Heart left ventricle (tissue), 16 donors: ENCODE data around the gene NUDT1. TPM values are rescaled to one million over a fixed set of nuclear protein-coding genes. Genes with fewer than 3 reads are reported as not detected.

Experiments
- ATAC-seq, 4 donors: fragments of 200-7000 bp; cut with Tn5 transposase; one replicate each; pipeline ENCODE4 v1.9.1; 2020 to 2022; ENCODE audit warnings: moderate library complexity in 4 of 4, mild to moderate bottlenecking in 3 of 4, moderate number of reproducible peaks in 1 of 4
- DNase-seq, 5 donors: peaks; one replicate each; pipeline ENCODE4 v3.0.0-alpha.2; 2020
- H3K27ac ChIP-seq, 12 donors: fragments of 200-600 bp; sonication (generic) in 4 of 12; one replicate each; pipeline versions ENCODE4 v1.5.0 to v1.8.0; 2016 to 2022; ENCODE audit warnings: mild to moderate bottlenecking in 2 of 12
- H3K27me3 ChIP-seq, 9 donors: fragments of 200-600 bp; sonication (generic) in 2 of 9; one replicate each; pipeline versions ENCODE4 v1.5.1 to v1.8.0; 2016 to 2022; ENCODE audit warnings: mild to moderate bottlenecking in 3 of 9
- H3K36me3 ChIP-seq, 9 donors: fragments of 200-600 bp; sonication (generic) in 2 of 9; one replicate each; pipeline versions ENCODE4 v1.5.0 to v1.8.0; 2018 to 2022; ENCODE audit warnings: mild to moderate bottlenecking in 2 of 9
- H3K4me1 ChIP-seq, 12 donors: fragments of 200-600 bp; sonication (generic) in 4 of 12; one replicate each; pipeline versions ENCODE4 v1.5.0 to v1.8.0; 2016 to 2022; ENCODE audit warnings: mild to moderate bottlenecking in 3 of 12
- H3K4me3 ChIP-seq, 12 donors: fragments of 200-600 bp; sonication (generic) in 4 of 12; one replicate each; pipeline versions ENCODE4 v1.5.0 to v1.8.0; 2017 to 2022; ENCODE audit warnings: mild to moderate bottlenecking in 9 of 12, moderate library complexity in 4 of 12
- H3K9me3 ChIP-seq, 12 donors: fragments of 200-600 bp; sonication (generic) in 4 of 12; one replicate each; pipeline versions ENCODE4 v1.5.0 to v1.8.0; 2016 to 2022; ENCODE audit warnings: mild to moderate bottlenecking in 1 of 12
- POLR2A ChIP-seq, 2 donors: fragments of 450-650 bp; IDR thresholded peaks; one replicate each; pipeline ENCODE4 v1.6.1; 2017; ENCODE audit warnings: antibody characterized with exemption in 2 of 2, mild to moderate bottlenecking in 2 of 2, moderate library complexity in 2 of 2
- WGBS, 4 donors: extraction: QIAGEN DNeasy Blood & Tissue Kit in 2 of 4; methylation state at CpG; one replicate each; pipeline versions ENCODE4 v1.1.5 to v1.1.7; 2013 to 2018; 5-methylcytosine and 5-hydroxymethylcytosine counted together
- intact Hi-C, 10 donors: fragments of 100-400 bp; cut with DNase I; formaldehyde crosslinking; loops; one replicate each; pipeline versions ENCODE4 v1.11.1 to v1.14.2; 2022
- polyA plus RNA-seq, 2 donors: library from polyadenylated mRNA; stranded (reverse); fragments of 200-250 nt; gene quantifications; one replicate each; pipeline ENCODE4 v1.2.3, GENCODE V29; 2013
- total RNA-seq, 9 donors: library from RNA; depleted of rRNA in 2 of 9; stranded (reverse); fragments of >200 nt in 2 of 9; fragmentation: NEBNext Ultra II Directional in 3 of 9; extraction: Animal tissue kit (Norgen Biotek cat#: 25700) in 3 of 9; gene quantifications; one replicate each; pipeline versions ENCODE4 v1.1.0 to v1.2.4, GENCODE V29; 2016 to 2023
- TF ChIP-seq, protein P1 (sequence below), 12 donors: fragments of 200-600 bp; sonication (generic) in 4 of 12; IDR thresholded peaks; one replicate each; pipeline versions ENCODE4 v1.5.0 to v1.8.0; 2018 to 2022; ENCODE audit warnings: antibody characterized with exemption in 12 of 12, mild to moderate bottlenecking in 5 of 12
- donor health status: ischemic (EF 13 %, LVEDD 7.1; RV severe dilation, severe dysfunction).
- donor health status: healthy with polysubstance abuse.
- donor health status: DM: no; HTN: yes; CAD: no.
- donor health status: DM: no; HTN: no; CAD: no.
- donor health status: ischemic (EF 25% LVEDD 6.9; RV normal size, moderate dysfunction).
- donor health status: ischemic (EF 25% LVEDD 5.7; RV mildly dilated, moderate dysfunction).
- donor health status: healthy.
- donor health status: DM: yes; HTN: yes; CAD: no.
- donor health status: ischemic (EF 35%, LVEDD 5.7; RV mildly dilated, moderate dysfunction).
- donor health status: nonischemic (EF 11% LVEDD 7.7; RV severe dilation, severe dysfunction).
- donor health status: DM: yes; HTN: yes; CAD: no.
- donor health status: PGD.
- donor health status: ischemic (EF 29% LVEDD 5.4; RV normal size, mild dysfunction).
- donor health status: nonischemic (EF 23%, LVEDD 6.1; RV moderate dilation, normal function).

NUDT1 gene
- total and polyA plus RNA-seq, 11 donors: 9.8 to 23.7 (median 16.1) TPM

GRCh38 chr7:2225336-2225735 is 16.7 kb upstream of the NUDT1 start:
- H3K36me3 ChIP-seq: peaks cover 0 to 88% (median 47%) of the 10 kb centered on the region in 9 donors
- no peaks in the 10 kb centered on the region for H3K27me3 ChIP-seq
- no peaks in the 10 kb centered on the region for H3K9me3 ChIP-seq
- no peak overlapping the region for H3K27ac ChIP-seq
- 82 to 95% (median 83%) methylated on average over 14 of the region's 14 CpGs for WGBS, 4 donors
- DNase-seq (no peak), ATAC-seq (no peak)
- no peak overlapping the region for H3K4me3 ChIP-seq
- H3K4me1 ChIP-seq: peaks cover 0 to 1% (median 0%) of the 10 kb centered on the region in 12 donors
- TF ChIP-seq POLR2A (IDR thresholded peaks at IDR 0.05): no peak
- TF ChIP-seq, protein P1, sequence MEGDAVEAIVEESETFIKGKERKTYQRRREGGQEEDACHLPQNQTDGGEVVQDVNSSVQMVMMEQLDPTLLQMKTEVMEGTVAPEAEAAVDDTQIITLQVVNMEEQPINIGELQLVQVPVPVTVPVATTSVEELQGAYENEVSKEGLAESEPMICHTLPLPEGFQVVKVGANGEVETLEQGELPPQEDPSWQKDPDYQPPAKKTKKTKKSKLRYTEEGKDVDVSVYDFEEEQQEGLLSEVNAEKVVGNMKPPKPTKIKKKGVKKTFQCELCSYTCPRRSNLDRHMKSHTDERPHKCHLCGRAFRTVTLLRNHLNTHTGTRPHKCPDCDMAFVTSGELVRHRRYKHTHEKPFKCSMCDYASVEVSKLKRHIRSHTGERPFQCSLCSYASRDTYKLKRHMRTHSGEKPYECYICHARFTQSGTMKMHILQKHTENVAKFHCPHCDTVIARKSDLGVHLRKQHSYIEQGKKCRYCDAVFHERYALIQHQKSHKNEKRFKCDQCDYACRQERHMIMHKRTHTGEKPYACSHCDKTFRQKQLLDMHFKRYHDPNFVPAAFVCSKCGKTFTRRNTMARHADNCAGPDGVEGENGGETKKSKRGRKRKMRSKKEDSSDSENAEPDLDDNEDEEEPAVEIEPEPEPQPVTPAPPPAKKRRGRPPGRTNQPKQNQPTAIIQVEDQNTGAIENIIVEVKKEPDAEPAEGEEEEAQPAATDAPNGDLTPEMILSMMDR (IDR thresholded peaks at IDR 0.05): no peak
- intact Hi-C loops: no loop called here

DNA sequence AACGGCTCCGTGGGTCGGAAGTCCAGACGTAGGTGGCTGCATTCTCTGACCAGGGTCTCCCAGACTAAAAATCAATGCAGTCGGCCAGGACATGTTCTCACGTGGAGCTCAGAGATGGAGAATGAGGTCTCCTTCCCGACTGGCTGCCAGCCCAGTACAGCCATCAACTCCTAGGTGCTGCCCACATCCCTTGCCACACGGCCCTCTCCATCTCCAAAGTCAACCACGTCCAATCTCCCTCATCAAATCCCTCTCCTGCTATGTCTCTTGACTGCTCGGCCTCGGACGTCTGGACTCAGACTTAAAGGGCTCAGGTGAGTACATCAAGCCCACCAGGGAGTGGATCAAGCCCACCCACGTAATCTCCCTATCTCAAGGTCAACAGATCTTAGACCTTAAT is 16.2 kb upstream of the NUDT1 start:
- 95 to 98% (median 96%) methylated on average over 13 of the region's 13 CpGs for WGBS, 4 donors
- Histone ChIP-seq H3K4me3 (no peak overlapping the region), H3K36me3 (peaks cover 0 to 83% (median 47%) of the 10 kb centered on the region in 9 donors), H3K9me3 (no peaks in the 10 kb centered on the region), H3K27me3 (no peaks in the 10 kb centered on the region), H3K4me1 (peaks cover 0 to 6% (median 2%) of the 10 kb centered on the region in 12 donors), H3K27ac (no peak overlapping the region)
- intact Hi-C loops: no loop called here
- DNase-seq (no peak), ATAC-seq (no peak)
- TF ChIP-seq, protein P1 (IDR thresholded peaks at IDR 0.05): no peak
- no peak for TF ChIP-seq POLR2A (IDR thresholded peaks at IDR 0.05)

DNA sequence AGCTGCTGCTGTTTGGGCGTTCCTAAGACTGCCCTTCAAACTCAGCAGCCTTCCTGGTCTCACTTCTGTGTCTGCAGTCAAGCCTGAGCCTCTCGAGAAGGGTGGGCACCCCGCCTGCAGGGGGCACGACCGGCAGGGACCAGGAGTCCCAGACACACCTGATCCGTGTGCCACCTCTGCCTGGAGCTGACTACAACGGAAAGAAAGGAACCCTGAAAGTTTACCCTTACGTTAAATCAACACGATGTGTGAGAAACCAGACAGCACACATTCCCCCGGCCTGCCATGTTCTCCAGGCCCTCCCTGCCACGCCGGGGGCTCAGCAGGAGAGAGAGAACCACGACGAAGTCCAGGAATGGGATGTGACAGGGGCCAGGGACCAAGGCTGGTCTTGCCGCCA is 14.3 kb upstream of the NUDT1 start:
- Histone ChIP-seq H3K27ac (no peak overlapping the region), H3K4me1 (peaks cover 0 to 21% (median 14%) of the 10 kb centered on the region in 12 donors), H3K27me3 (no peaks in the 10 kb centered on the region), H3K4me3 (no peak overlapping the region), H3K9me3 (no peaks in the 10 kb centered on the region), H3K36me3 (peaks cover 0 to 64% (median 33%) of the 10 kb centered on the region in 9 donors)
- TF ChIP-seq POLR2A (IDR thresholded peaks at IDR 0.05): no peak
- TF ChIP-seq, protein P1 (IDR thresholded peaks at IDR 0.05): no peak
- intact Hi-C loops: no loop called here
- ATAC-seq (no peak), DNase-seq (no peak)
- 85 to 89% (median 86%) methylated on average over 10 to 15 of the region's 15 CpGs for WGBS, 4 donors

GRCh38 chr7:2228921-2229320 is 13.1 kb upstream of the NUDT1 start:
- H3K36me3 ChIP-seq: peaks cover 0 to 52% (median 33%) of the 10 kb centered on the region in 9 donors
- ATAC-seq (no peak), DNase-seq (no peak)
- no peak for TF ChIP-seq POLR2A (IDR thresholded peaks at IDR 0.05)
- TF ChIP-seq, protein P1 (IDR thresholded peaks at IDR 0.05): no peak
- H3K4me1 ChIP-seq: peaks cover 2 to 30% (median 20%) of the 10 kb centered on the region in 12 donors
- no peak overlapping the region for H3K4me3 ChIP-seq
- intact Hi-C loops: no loop called here
- 90 to 94% (median 92%) methylated on average over 8 of the region's 8 CpGs for WGBS, 4 donors
- H3K27me3 ChIP-seq: no peaks in the 10 kb centered on the region
- H3K27ac ChIP-seq: no peak overlapping the region
- H3K9me3 ChIP-seq: no peaks in the 10 kb centered on the region
